H7 (cell line): ENCODE results near the gene BBS9. TPM values are rescaled to one million over a fixed set of nuclear protein-coding genes. Genes with fewer than 3 reads are reported as not detected.

Source experiments
- DNase-seq: peaks from one replicate; pipeline ENCODE4 v3.0.0; 2012
- H3K27me3 ChIP-seq: 2 replicates; pipeline ENCODE4 v1.6.0; 2011; ENCODE audit warnings: mild to moderate bottlenecking, low read length; ENCODE audit not compliant: control insufficient read depth, insufficient read depth
- H3K36me3 ChIP-seq: replicated peaks from 2 replicates; pipeline ENCODE4 v1.5.1; 2011; ENCODE audit warnings: low read length; ENCODE audit not compliant: control insufficient read depth, insufficient read depth
- H3K4me3 ChIP-seq: 2 replicates; pipeline ENCODE4 v1.5.1; 2011; ENCODE audit warnings: low read depth, mild to moderate bottlenecking, control low read depth, low read length, moderate library complexity; ENCODE audit not compliant: insufficient read depth
- total RNA-seq: library from RNA; depleted of rRNA; stranded (reverse); fragments of >200 nt; shearing (Covaris generic); gene quantifications from 2 replicates; pipeline ENCODE4 v1.2.3, GENCODE V29; 2014

The BBS9 gene
- total RNA-seq, 1 experiment from 2014 or later = 5.3 TPM

GRCh38 chr7:33636359-33636758 lies 507.0 kb downstream of the BBS9 start:
- H3K4me3 ChIP-seq = no peak overlapping the region
- no peaks in the 10 kb centered on the region for H3K27me3 ChIP-seq
- DNase-seq = no peak
- H3K36me3 ChIP-seq = no peaks in the 10 kb centered on the region

- DNase-seq = no peak
These were observed 510.3 kb downstream of the BBS9 start for GRCh38 chr7:33639552-33640197.

GRCh38 chr7:33640741-33641140 lies 511.4 kb downstream of the BBS9 start:
- H3K36me3 ChIP-seq = no peaks in the 10 kb centered on the region
- H3K4me3 ChIP-seq = no peak overlapping the region
- H3K27me3 ChIP-seq = no peaks in the 10 kb centered on the region
- DNase-seq = no peak

More at GRCh38 chr7:33639552-33640197, 510.3 kb downstream of the BBS9 start:
- Histone ChIP-seq H3K36me3 (no peaks in the 10 kb centered on the region), H3K27me3 (no peaks in the 10 kb centered on the region), H3K4me3 (no peak overlapping the region)

- Histone ChIP-seq H3K36me3 (no peaks in the 10 kb centered on the region), H3K4me3 (no peak overlapping the region), H3K27me3 (no peaks in the 10 kb centered on the region)
- no peak for DNase-seq
These were observed 512.9 kb downstream of the BBS9 start for GRCh38 chr7:33642312-33642711.

GRCh38 chr7:33643530-33643929 lies 514.2 kb downstream of the BBS9 start:
- Histone ChIP-seq H3K27me3 (no peaks in the 10 kb centered on the region), H3K36me3 (no peaks in the 10 kb centered on the region), H3K4me3 (no peak overlapping the region)
- DNase-seq = no peak

GRCh38 chr7:33644489-33644888 lies 515.1 kb downstream of the BBS9 start:
- Histone ChIP-seq H3K4me3 (no peak overlapping the region), H3K36me3 (no peaks in the 10 kb centered on the region), H3K27me3 (no peaks in the 10 kb centered on the region)
- DNase-seq = no peak

- no peak for DNase-seq
- Histone ChIP-seq H3K4me3 (no peak overlapping the region), H3K36me3 (no peaks in the 10 kb centered on the region), H3K27me3 (no peaks in the 10 kb centered on the region)
These were observed 515.7 kb downstream of the BBS9 start for GRCh38 chr7:33645104-33645503.

GRCh38 chr7:33646166-33646565 lies 516.8 kb downstream of the BBS9 start:
- H3K27me3 ChIP-seq = no peaks in the 10 kb centered on the region
- H3K4me3 ChIP-seq = no peak overlapping the region
- DNase-seq = no peak
- no peaks in the 10 kb centered on the region for H3K36me3 ChIP-seq

GRCh38 chr7:33646891-33647391 lies 517.6 kb downstream of the BBS9 start:
- no peaks in the 10 kb centered on the region for H3K27me3 ChIP-seq
- no peak for DNase-seq
- H3K36me3 ChIP-seq = no peaks in the 10 kb centered on the region
- H3K4me3 ChIP-seq = no peak overlapping the region

- Histone ChIP-seq H3K36me3 (no peaks in the 10 kb centered on the region), H3K27me3 (no peaks in the 10 kb centered on the region), H3K4me3 (no peak overlapping the region)
- DNase-seq = no peak
These were observed 520.4 kb downstream of the BBS9 start for GRCh38 chr7:33649476-33650441.

GRCh38 chr7:33650828-33651227 lies 521.5 kb downstream of the BBS9 start:
- no peaks in the 10 kb centered on the region for H3K36me3 ChIP-seq
- no peaks in the 10 kb centered on the region for H3K27me3 ChIP-seq
- no peak for DNase-seq
- no peak overlapping the region for H3K4me3 ChIP-seq

- Histone ChIP-seq H3K27me3 (no peaks in the 10 kb centered on the region), H3K36me3 (no peaks in the 10 kb centered on the region), H3K4me3 (no peak overlapping the region)
- no peak for DNase-seq
These were observed 522.7 kb downstream of the BBS9 start for GRCh38 chr7:33651998-33652515.

- Histone ChIP-seq H3K36me3 (no peaks in the 10 kb centered on the region), H3K27me3 (no peaks in the 10 kb centered on the region), H3K4me3 (no peak overlapping the region)
- DNase-seq = no peak
These were observed 525.3 kb downstream of the BBS9 start for GRCh38 chr7:33654676-33655075.
